ENCODE measurements around the gene ALPP.

The ALPP gene

DNA sequence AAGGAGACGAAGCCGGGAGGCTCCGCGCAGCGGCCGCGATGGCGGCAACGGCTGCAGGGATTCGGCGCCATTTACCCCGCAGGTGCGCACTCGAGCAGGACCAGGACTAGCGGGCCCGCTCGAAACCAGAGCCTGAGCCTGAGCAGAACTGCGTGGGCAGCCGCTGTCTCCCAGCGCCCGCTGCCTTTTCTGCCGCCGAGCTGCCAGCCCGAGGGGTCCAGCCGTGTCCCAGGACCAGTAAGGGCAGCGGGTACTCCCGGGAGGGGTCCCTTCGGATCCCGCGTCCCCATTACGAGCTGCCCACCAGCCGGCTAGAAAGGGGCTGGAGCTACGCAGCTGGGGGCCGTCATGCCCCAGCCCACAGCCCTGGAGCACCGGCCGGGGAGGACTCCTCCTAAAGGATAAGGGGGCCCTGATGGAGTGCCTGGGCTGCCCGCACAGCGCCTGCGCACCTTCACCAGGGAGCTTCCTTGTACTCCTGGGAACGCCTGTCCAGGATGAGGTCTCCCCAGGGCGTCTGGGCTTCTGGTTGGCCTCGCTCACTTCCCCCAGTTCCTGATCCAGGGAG, 9.9 kb downstream of the ALPP start (continued):
- TF ChIP-seq, protein P1, sequence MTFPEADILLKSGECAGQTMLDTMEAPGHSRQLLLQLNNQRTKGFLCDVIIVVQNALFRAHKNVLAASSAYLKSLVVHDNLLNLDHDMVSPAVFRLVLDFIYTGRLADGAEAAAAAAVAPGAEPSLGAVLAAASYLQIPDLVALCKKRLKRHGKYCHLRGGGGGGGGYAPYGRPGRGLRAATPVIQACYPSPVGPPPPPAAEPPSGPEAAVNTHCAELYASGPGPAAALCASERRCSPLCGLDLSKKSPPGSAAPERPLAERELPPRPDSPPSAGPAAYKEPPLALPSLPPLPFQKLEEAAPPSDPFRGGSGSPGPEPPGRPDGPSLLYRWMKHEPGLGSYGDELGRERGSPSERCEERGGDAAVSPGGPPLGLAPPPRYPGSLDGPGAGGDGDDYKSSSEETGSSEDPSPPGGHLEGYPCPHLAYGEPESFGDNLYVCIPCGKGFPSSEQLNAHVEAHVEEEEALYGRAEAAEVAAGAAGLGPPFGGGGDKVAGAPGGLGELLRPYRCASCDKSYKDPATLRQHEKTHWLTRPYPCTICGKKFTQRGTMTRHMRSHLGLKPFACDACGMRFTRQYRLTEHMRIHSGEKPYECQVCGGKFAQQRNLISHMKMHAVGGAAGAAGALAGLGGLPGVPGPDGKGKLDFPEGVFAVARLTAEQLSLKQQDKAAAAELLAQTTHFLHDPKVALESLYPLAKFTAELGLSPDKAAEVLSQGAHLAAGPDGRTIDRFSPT (tag by site-specific recombination; IDR thresholded peaks at IDR 0.05), result no peak
- no peak for TF ChIP-seq SCRT1 (tag by site-specific recombination; IDR thresholded peaks at IDR 0.05; ENCODE audit: borderline replicate concordance)
- no peak for TF ChIP-seq FEZF1 (tag by site-specific recombination; IDR thresholded peaks at IDR 0.05)
- no peak for TF ChIP-seq ZFP69B (tag by site-specific recombination; IDR thresholded peaks at IDR 0.05)
- TF ChIP-seq, protein P2, sequence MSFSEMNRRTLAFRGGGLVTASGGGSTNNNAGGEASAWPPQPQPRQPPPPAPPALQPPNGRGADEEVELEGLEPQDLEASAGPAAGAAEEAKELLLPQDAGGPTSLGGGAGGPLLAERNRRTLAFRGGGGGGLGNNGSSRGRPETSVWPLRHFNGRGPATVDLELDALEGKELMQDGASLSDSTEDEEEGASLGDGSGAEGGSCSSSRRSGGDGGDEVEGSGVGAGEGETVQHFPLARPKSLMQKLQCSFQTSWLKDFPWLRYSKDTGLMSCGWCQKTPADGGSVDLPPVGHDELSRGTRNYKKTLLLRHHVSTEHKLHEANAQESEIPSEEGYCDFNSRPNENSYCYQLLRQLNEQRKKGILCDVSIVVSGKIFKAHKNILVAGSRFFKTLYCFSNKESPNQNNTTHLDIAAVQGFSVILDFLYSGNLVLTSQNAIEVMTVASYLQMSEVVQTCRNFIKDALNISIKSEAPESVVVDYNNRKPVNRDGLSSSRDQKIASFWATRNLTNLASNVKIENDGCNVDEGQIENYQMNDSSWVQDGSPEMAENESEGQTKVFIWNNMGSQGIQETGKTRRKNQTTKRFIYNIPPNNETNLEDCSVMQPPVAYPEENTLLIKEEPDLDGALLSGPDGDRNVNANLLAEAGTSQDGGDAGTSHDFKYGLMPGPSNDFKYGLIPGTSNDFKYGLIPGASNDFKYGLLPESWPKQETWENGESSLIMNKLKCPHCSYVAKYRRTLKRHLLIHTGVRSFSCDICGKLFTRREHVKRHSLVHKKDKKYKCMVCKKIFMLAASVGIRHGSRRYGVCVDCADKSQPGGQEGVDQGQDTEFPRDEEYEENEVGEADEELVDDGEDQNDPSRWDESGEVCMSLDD (tag by site-specific recombination; IDR thresholded peaks at IDR 0.05), result no peak
- TF ChIP-seq, protein P3, sequence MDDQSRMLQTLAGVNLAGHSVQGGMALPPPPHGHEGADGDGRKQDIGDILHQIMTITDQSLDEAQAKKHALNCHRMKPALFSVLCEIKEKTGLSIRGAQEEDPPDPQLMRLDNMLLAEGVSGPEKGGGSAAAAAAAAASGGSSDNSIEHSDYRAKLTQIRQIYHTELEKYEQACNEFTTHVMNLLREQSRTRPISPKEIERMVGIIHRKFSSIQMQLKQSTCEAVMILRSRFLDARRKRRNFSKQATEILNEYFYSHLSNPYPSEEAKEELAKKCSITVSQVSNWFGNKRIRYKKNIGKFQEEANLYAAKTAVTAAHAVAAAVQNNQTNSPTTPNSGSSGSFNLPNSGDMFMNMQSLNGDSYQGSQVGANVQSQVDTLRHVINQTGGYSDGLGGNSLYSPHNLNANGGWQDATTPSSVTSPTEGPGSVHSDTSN (CRISPR knock-in tag; IDR thresholded peaks at IDR 0.05), result no peak
- TF ChIP-seq ZNF169 (tag by site-specific recombination; IDR thresholded peaks at IDR 0.05), result no peak
- TF ChIP-seq ZNF596 (tag by site-specific recombination; IDR thresholded peaks at IDR 0.05), result no peak

DNA sequence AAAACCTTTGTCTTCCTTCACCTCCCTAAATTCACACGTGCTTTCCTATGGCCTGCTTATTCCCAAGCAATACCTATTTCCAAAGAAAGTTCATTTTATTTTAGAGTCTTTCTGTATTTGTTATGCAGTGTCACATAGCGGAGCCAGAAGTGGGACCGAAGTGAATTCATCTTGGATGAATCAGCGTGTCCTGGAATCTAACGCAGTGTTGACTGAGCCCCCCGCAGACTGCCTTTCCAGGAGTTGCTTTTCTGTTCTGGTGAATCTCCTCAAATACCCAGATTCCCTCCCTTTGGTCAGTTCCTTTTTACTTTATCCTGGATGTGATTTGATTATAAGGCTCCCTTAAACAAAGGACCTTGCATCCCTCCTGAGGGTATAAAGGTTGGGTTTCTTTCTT, 10.8 kb downstream of the ALPP start:
- TF ChIP-seq GLIS1 (tag by site-specific recombination; IDR thresholded peaks at IDR 0.05) (peak; percentile 79), ZNF785 (tag by site-specific recombination; IDR thresholded peaks at IDR 0.05) (no peak)
- CTCF ChIA-PET, result no interaction called here
- Histone ChIP-seq H3K36me3 (ENCODE audit: control insufficient read depth in 2 of 2, insufficient read depth in 1 of 2, low read length in 2 of 2) (no peaks in the 10 kb centered on the region), H3K4me1 (ENCODE audit: control insufficient read depth, insufficient read depth, low read length) (no peaks in the 10 kb centered on the region), H3K27ac (ENCODE audit: extremely low read depth, low read depth, low read length) (no peak overlapping the region), H3K9me3 (ENCODE audit: control insufficient read depth, insufficient read depth, low read depth, low read length) (no peaks in the 10 kb centered on the region), H3K4me3 (ENCODE audit: low read depth, low read length) (no peak overlapping the region)
- POLR2A ChIA-PET, result no interaction called here

DNA sequence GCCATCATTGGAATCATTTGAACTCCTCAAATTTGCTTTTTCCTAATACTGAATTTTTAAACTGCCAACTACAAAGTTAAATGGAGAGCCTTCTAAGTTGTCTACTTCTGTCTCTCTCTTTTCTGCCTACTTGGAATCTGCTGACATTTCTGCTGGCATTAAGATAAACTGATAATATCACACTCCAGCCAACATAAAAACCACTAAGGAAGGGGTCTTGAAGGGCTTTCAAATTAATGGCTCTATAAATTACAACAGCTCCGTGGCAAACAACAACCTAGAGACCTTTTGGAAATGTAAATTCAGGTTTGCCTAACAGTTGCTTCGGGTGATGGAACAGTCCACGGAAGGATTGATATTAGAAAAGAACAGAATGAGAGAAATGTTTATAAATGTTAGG, 12.1 kb downstream of the ALPP start:
- no peaks in the 10 kb centered on the region for H3K4me1 ChIP-seq (ENCODE audit: control insufficient read depth, insufficient read depth, low read length)
- no peak overlapping the region for H3K4me3 ChIP-seq (ENCODE audit: low read depth, low read length)
- no peaks in the 10 kb centered on the region for H3K36me3 ChIP-seq (ENCODE audit: control insufficient read depth in 2 of 2, insufficient read depth in 1 of 2, low read length in 2 of 2)
- H3K27ac ChIP-seq (ENCODE audit: extremely low read depth, low read depth, low read length), result no peak overlapping the region
- H3K9me3 ChIP-seq (ENCODE audit: control insufficient read depth, insufficient read depth, low read depth, low read length), result no peaks in the 10 kb centered on the region
- TF ChIP-seq WT1 (tag by site-specific recombination; IDR thresholded peaks at IDR 0.05) (no peak), ZIC2 (tag by site-specific recombination; IDR thresholded peaks at IDR 0.05) (no peak), ZNF23 (tag by site-specific recombination; IDR thresholded peaks at IDR 0.05; ENCODE audit: borderline replicate concordance) (no peak), ZNF140 (tag by site-specific recombination; IDR thresholded peaks at IDR 0.05) (no peak), ZNF10 (tag by site-specific recombination; IDR thresholded peaks at IDR 0.05) (no peak), ZNF175 (tag by site-specific recombination; IDR thresholded peaks at IDR 0.05) (no peak)
- TF ChIP-seq, protein P4, sequence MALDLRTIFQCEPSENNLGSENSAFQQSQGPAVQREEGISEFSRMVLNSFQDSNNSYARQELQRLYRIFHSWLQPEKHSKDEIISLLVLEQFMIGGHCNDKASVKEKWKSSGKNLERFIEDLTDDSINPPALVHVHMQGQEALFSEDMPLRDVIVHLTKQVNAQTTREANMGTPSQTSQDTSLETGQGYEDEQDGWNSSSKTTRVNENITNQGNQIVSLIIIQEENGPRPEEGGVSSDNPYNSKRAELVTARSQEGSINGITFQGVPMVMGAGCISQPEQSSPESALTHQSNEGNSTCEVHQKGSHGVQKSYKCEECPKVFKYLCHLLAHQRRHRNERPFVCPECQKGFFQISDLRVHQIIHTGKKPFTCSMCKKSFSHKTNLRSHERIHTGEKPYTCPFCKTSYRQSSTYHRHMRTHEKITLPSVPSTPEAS (tag by site-specific recombination; IDR thresholded peaks at IDR 0.05), result no peak
- POLR2A ChIA-PET, result no interaction called here
- CTCF ChIA-PET, result interaction anchor here (0.6 to 2.4 kb wide), 2 partner anchors 8 to 131 kb away, joined by 4 to 7 read pairs; no protein-coding TSS in a partner anchor

Measured in HEK293 (cell line).